Forelimb muscle (tissue), 1 donor: ENCODE data around the gene YPEL2. TPM values are rescaled to one million over a fixed set of nuclear protein-coding genes. Genes with fewer than 3 reads are reported as not detected.
"Not testable (repeated sequence)": the region's sequence is repeated elsewhere in the genome, so short reads cannot be mapped to it uniquely, and the experiment has no call there.

Source experiments
- DNase-seq: peaks from one replicate; pipeline ENCODE4 v3.0.0-alpha.2; 2013; ENCODE audit warnings: low read depth
- polyA plus RNA-seq: library from polyadenylated mRNA; unstranded; fragments of 120-200 nt; gene quantifications from one replicate; pipeline ENCODE4 v1.2.1, GENCODE V29; 2013; ENCODE audit not compliant: insufficient read length

Gene YPEL2
- polyA plus RNA-seq, 1 donor, result 16.0 TPM

GRCh38 chr17:59406808-59407381 lies 75.4 kb downstream of the YPEL2 start:
- DNase-seq, result no peak

GRCh38 chr17:59409336-59410048 lies 78.0 kb downstream of the YPEL2 start:
- no peak for DNase-seq

- DNase-seq, result no peak
Observed at GRCh38 chr17:59410049-59410437, 78.6 kb downstream of the YPEL2 start.

- not testable (repeated sequence) for DNase-seq
Observed at GRCh38 chr17:59412431-59412830, 81.0 kb downstream of the YPEL2 start.

- no peak for DNase-seq
Observed at GRCh38 chr17:59413014-59413766, 81.7 kb downstream of the YPEL2 start.

- no peak for DNase-seq
Observed at GRCh38 chr17:59415397-59415796, 83.9 kb downstream of the YPEL2 start.

GRCh38 chr17:59416184-59416583 lies 84.7 kb downstream of the YPEL2 start:
- DNase-seq, result no peak

GRCh38 chr17:59417452-59417851 lies 86.0 kb downstream of the YPEL2 start:
- no peak for DNase-seq

GRCh38 chr17:59418732-59419166 lies 87.3 kb downstream of the YPEL2 start:
- no peak for DNase-seq

GRCh38 chr17:59420901-59421300 lies 89.4 kb downstream of the YPEL2 start:
- no peak for DNase-seq

- DNase-seq, result no peak
Observed at GRCh38 chr17:59421722-59422121, 90.3 kb downstream of the YPEL2 start.

- no peak for DNase-seq
Observed at GRCh38 chr17:59423137-59423724, 91.8 kb downstream of the YPEL2 start.

- DNase-seq, result no peak
Observed at GRCh38 chr17:59423903-59424302, 92.4 kb downstream of the YPEL2 start.

GRCh38 chr17:59424331-59424730 lies 92.9 kb downstream of the YPEL2 start:
- no peak for DNase-seq

- DNase-seq, result no peak
Observed at GRCh38 chr17:59425085-59425931, 93.9 kb downstream of the YPEL2 start.

GRCh38 chr17:59426031-59426430 lies 94.6 kb downstream of the YPEL2 start:
- no peak for DNase-seq

- DNase-seq, result no peak
Observed at GRCh38 chr17:59427425-59427921, 96.0 kb downstream of the YPEL2 start.

GRCh38 chr17:59427996-59428395 lies 96.5 kb downstream of the YPEL2 start:
- no peak for DNase-seq

GRCh38 chr17:59428916-59429485 lies 97.5 kb downstream of the YPEL2 start:
- DNase-seq, result no peak

GRCh38 chr17:59431601-59432000 lies 100.1 kb downstream of the YPEL2 start:
- DNase-seq, result no peak

- no peak for DNase-seq
Observed at GRCh38 chr17:59432657-59433056, 101.2 kb downstream of the YPEL2 start.
